ENCODE data around the gene FRAS1. TPM values are rescaled to one million over a fixed set of nuclear protein-coding genes. Genes with fewer than 3 reads are reported as not detected.

Gene FRAS1
- total and polyA plus RNA-seq, 2 of the 8 experiments (the other 6 are each of a cell fraction or from before 2014, with no cell fraction given), result 38.5 to 109 TPM

- TF ChIP-seq KDM5A (IDR thresholded peaks at IDR 0.05; ENCODE audit: low read length) (no peak), FOSL1 (IDR thresholded peaks at IDR 0.05; ENCODE audit: insufficient read depth, low read depth, low read length) (no peak), KDM4A (IDR thresholded peaks at IDR 0.05; ENCODE audit: low read depth, low read length, severe bottlenecking) (no peak)
These were observed 267.5 kb downstream of the FRAS1 start (continued) for GRCh38 chr4:78324625-78325024.

Measured in H1 (cell line).